Measurements from ENCODE around the gene COL23A1. TPM values are rescaled to one million over a fixed set of nuclear protein-coding genes. Genes with fewer than 3 reads are reported as not detected.

The COL23A1 gene
- total and polyA plus RNA-seq, 2 of the 13 experiments (the other 11 are each of a cell fraction or from before 2014, with no cell fraction given), result not detected

- peak; percentile 78 for TF ChIP-seq THAP11 (CRISPR knock-in tag; IDR thresholded peaks at IDR 0.05)
- TF ChIP-seq RAD51 (IDR thresholded peaks at IDR 0.05; ENCODE audit: borderline replicate concordance), result no peak
- TF ChIP-seq ZNF597 (CRISPR knock-in tag; IDR thresholded peaks at IDR 0.05), result no peak
- TF ChIP-seq EED (CRISPR knock-in tag; IDR thresholded peaks at IDR 0.05), result no peak
These were observed 310.3 kb downstream of the COL23A1 start (continued) for GRCh38 chr5:178279723-178280438.

- no peak overlapping the region for H3K4me2 ChIP-seq (ENCODE audit: low read depth, low read length)
- in situ Hi-C loops (cut with HindIII; ENCODE audit: extremely low pct_ligation_motif_present, low pct_unique_long_range_greater_than_20kb), result loop anchor here (5.0 kb wide), 1 partner anchor 273 kb away; no protein-coding TSS in a partner anchor
- no TSS peak for BruUV-seq (replicated peaks)
- no peak overlapping the region for H2AFZ ChIP-seq (ENCODE audit: low read length)
- no peak for FAIRE-seq
- ChIA-PET POLR2A (no interaction called here), CTCF (ENCODE audit: low intra/inter-chr PET ratio, low total read pairs) (interaction anchor here (0.8 to 1.6 kb wide), 4 partner anchors 272 to 1214 kb away, joined by 3 to 27 read pairs (median 6); no protein-coding TSS in a partner anchor)
- H4K20me1 ChIP-seq (ENCODE audit: insufficient read depth, low read length), result no peaks in the 10 kb centered on the region
- no peak for DNase-seq (ENCODE audit: low spot score)
- H3K79me2 ChIP-seq (ENCODE audit: insufficient read depth, low read length), result no peaks in the 10 kb centered on the region
- peaks cover 19% of the 10 kb centered on the region for H3K4me1 ChIP-seq (ENCODE audit: insufficient read depth, low read length)
- intact Hi-C loops (cut with micrococcal nuclease; ENCODE audit: unreplicated experiment), result no loop called here
- no peaks in the 10 kb centered on the region for H3K36me3 ChIP-seq (replicated peaks in 1 of 2; ENCODE audit: control insufficient read depth in 1 of 2, insufficient read depth in 2 of 2, low read length in 2 of 2)
- H3K9me3 ChIP-seq (ENCODE audit: low read length), result peaks cover 12% of the 10 kb centered on the region
- WGBS (ENCODE audit: low lambda C conversion rate), result 50% methylated on average over 8 of the region's 14 CpGs
- peaks cover 2 to 38% of the 10 kb centered on the region in 2 experiments; a peak in 4 of 5 replicates for H3K27me3 ChIP-seq (ENCODE audit: control insufficient read depth in 1 of 2, insufficient read depth in 2 of 2, low read length in 2 of 2)
- H3K9ac ChIP-seq (ENCODE audit: insufficient read depth, low read depth, low read length), result no peak overlapping the region
- no peak for ATAC-seq
- no peak overlapping the region for H3K4me3 ChIP-seq (replicated peaks in 1 of 3; ENCODE audit: insufficient read depth in 1 of 3, low read depth in 2 of 3, low read length in 3 of 3)
- H3K27ac ChIP-seq (ENCODE audit: extremely low read length, insufficient read depth, low read length), result no peak overlapping the region
- TF ChIP-seq RXRA (CRISPR knock-in tag; IDR thresholded peaks at IDR 0.05), result no peak
- TF ChIP-seq ARNT2 (CRISPR knock-in tag; IDR thresholded peaks at IDR 0.05; ENCODE audit: low read depth), result no peak
- no peak for TF ChIP-seq ZNF563 (CRISPR knock-in tag; IDR thresholded peaks at IDR 0.05)
- no peak for TF ChIP-seq PRMT3 (CRISPR knock-in tag; IDR thresholded peaks at IDR 0.05; ENCODE audit: borderline replicate concordance, low read depth)
- TF ChIP-seq HOXA7 (CRISPR knock-in tag; IDR thresholded peaks at IDR 0.05), result no peak
- TF ChIP-seq ZNF557 (CRISPR knock-in tag; IDR thresholded peaks at IDR 0.05), result no peak
- TF ChIP-seq HNF1B (CRISPR knock-in tag; IDR thresholded peaks at IDR 0.05), result no peak
- TF ChIP-seq ZFY (CRISPR knock-in tag; IDR thresholded peaks at IDR 0.05), result no peak
- TF ChIP-seq ZSCAN30 (CRISPR knock-in tag; IDR thresholded peaks at IDR 0.05), result no peak
- no peak for TF ChIP-seq KDM5A (IDR thresholded peaks at IDR 0.05; ENCODE audit: borderline replicate concordance, low read length)
- TF ChIP-seq PAXIP1 (CRISPR knock-in tag; conservative IDR thresholded peaks at IDR 0.05), result no peak
- no peak for TF ChIP-seq TGIF2 (CRISPR knock-in tag; IDR thresholded peaks at IDR 0.05)
- no peak for TF ChIP-seq WIZ (CRISPR knock-in tag; IDR thresholded peaks at IDR 0.05)
These were observed 311.0 kb downstream of the COL23A1 start for GRCh38 chr5:178279026-178279722.
